H1 (cell line): ENCODE data around the gene C7orf57. TPM values are rescaled to one million over a fixed set of nuclear protein-coding genes. Genes with fewer than 3 reads are reported as not detected.

Experiments
- CTCF ChIA-PET: fragments of 300-600 bp; sonication (Branson Sonifier 250); formaldehyde crosslinking; loops from one replicate; lab custom pipeline; 2021; ENCODE audit not compliant: partially characterized antibody; lab: Charles Lee
- POLR2A ChIA-PET: fragments of 300-600 bp; sonication (Branson Sonifier 250); formaldehyde crosslinking; loops from one replicate; lab custom pipeline; 2021; ENCODE audit warnings: inconsistent platforms; ENCODE audit not compliant: partially characterized antibody; lab: Charles Lee
- DNase-seq, 2 experiments: peaks; one replicate each; pipeline versions ENCODE4 v3.0.0 to v3.0.0-alpha.2; 2010 to 2022; ENCODE audit warnings: low spot score in 2 of 2, low read depth in 1 of 2, mixed read lengths in 1 of 2
- FAIRE-seq: peaks from 2 replicates; lab custom pipeline; 2011; peaks lifted over from hg19 to GRCh38; lab: Jason Lieb, UNC
- H2AFZ ChIP-seq: 2 replicates; pipeline ENCODE4 v1.8.1; 2012; ENCODE audit warnings: low read length, inconsistent platforms
- H2AK5ac ChIP-seq: 2 replicates; pipeline ENCODE4 v1.6.1; 2013; ENCODE audit warnings: low read depth, low read length
- H2BK120ac ChIP-seq: replicated peaks from 2 replicates; pipeline ENCODE3; 2013; ENCODE audit warnings: low read depth, low read length, inconsistent platforms
- H2BK12ac ChIP-seq: 2 replicates; pipeline ENCODE4 v1.6.1; 2013; ENCODE audit warnings: low read depth, low read length
- H2BK15ac ChIP-seq: 2 replicates; pipeline ENCODE4 v1.6.1; 2013; ENCODE audit warnings: low read length
- H2BK20ac ChIP-seq: 2 replicates; pipeline ENCODE4 v1.6.1; 2013; ENCODE audit warnings: low read length
- H2BK5ac ChIP-seq: 2 replicates; pipeline ENCODE4 v1.6.1; 2013; ENCODE audit warnings: low read depth, low read length
- H3K14ac ChIP-seq: 2 replicates; pipeline ENCODE4 v1.6.1; 2013; ENCODE audit warnings: inconsistent platforms; ENCODE audit not compliant: insufficient read length
- H3K18ac ChIP-seq: 2 replicates; pipeline ENCODE4 v1.6.1; 2013; ENCODE audit warnings: low read length; ENCODE audit errors: extremely low read depth
- H3K23ac ChIP-seq: 2 replicates; pipeline ENCODE4 v1.6.1; 2013; ENCODE audit warnings: inconsistent platforms; ENCODE audit not compliant: insufficient read length
- H3K23me2 ChIP-seq: 2 replicates; pipeline ENCODE4 v1.6.1; 2013; ENCODE audit warnings: low read depth, low read length
- H3K27ac ChIP-seq: 2 replicates; pipeline ENCODE4 v1.6.1; 2011; ENCODE audit warnings: low read depth, low read length, inconsistent platforms
- H3K27me3 ChIP-seq, 4 experiments: replicated peaks in 1 of 4; 1 replicate in 1 of 4; 2 replicates in 3 of 4; pipeline versions ENCODE4 v1.6.1 to v1.8.1; 2011 to 2013; ENCODE audit warnings: low read length in 3 of 4, mild to moderate bottlenecking in 3 of 4, inconsistent platforms in 2 of 4, mixed read lengths in 2 of 4, moderate library complexity in 1 of 4; ENCODE audit not compliant: control insufficient read depth in 3 of 4, insufficient read depth in 3 of 4; ENCODE audit errors: extremely low read depth in 1 of 4
- H3K36me3 ChIP-seq, 4 experiments: 2 replicates each; pipeline versions ENCODE4 v1.6.1 to v1.8.1; 2011 to 2013; ENCODE audit warnings: mild to moderate bottlenecking in 4 of 4, low read length in 3 of 4, moderate library complexity in 2 of 4, control low read depth in 1 of 4, inconsistent platforms in 1 of 4; ENCODE audit not compliant: insufficient read depth in 4 of 4, control insufficient read depth in 2 of 4
- H3K4ac ChIP-seq: replicated peaks from 2 replicates; pipeline ENCODE3; 2013; ENCODE audit warnings: low read length, low read depth, mixed read lengths, inconsistent platforms; ENCODE audit not compliant: insufficient read length
- H3K4me1 ChIP-seq, 4 experiments: replicated peaks in 1 of 4; 1 replicate in 1 of 4; 2 replicates in 3 of 4; pipeline versions ENCODE4 v1.6.1 to v1.8.1; 2011 to 2013; ENCODE audit warnings: low read length in 3 of 4, inconsistent platforms in 2 of 4, mixed read lengths in 1 of 4; ENCODE audit not compliant: insufficient read depth in 4 of 4, control insufficient read depth in 3 of 4
- H3K4me2 ChIP-seq, 2 experiments: 2 replicates each; pipeline versions ENCODE4 v1.6.1 to v1.8.1; 2011 to 2013; ENCODE audit warnings: low read depth in 2 of 2, low read length in 2 of 2, control low read depth in 1 of 2, inconsistent platforms in 1 of 2, mild to moderate bottlenecking in 1 of 2; ENCODE audit not compliant: insufficient read depth in 1 of 2
- H3K4me3 ChIP-seq, 4 experiments: fragments of 200-600, 300-600 bp in 1 of 4; sonication (generic), shearing (Covaris generic), sonication (Bioruptor Twin) in 1 of 4; 2 replicates each; pipeline versions ENCODE4 v1.5.1 to v1.8.1; 2011 to 2016; ENCODE audit warnings: low read length in 4 of 4, low read depth in 3 of 4, control low read depth in 2 of 4, inconsistent platforms in 2 of 4, mild to moderate bottlenecking in 2 of 4, mixed read lengths in 1 of 4, moderate library complexity in 1 of 4; ENCODE audit not compliant: insufficient read depth in 2 of 4; ENCODE audit errors: extremely low read depth in 1 of 4
- H3K56ac ChIP-seq: replicated peaks from 2 replicates; pipeline ENCODE3; 2013; ENCODE audit warnings: low read depth, mild to moderate bottlenecking, mixed read lengths, low read length, inconsistent platforms; ENCODE audit not compliant: insufficient read length
- H3K79me1 ChIP-seq: 2 replicates; pipeline ENCODE4 v1.6.1; 2013; ENCODE audit warnings: low read depth, low read length, control low read depth
- H3K79me2 ChIP-seq, 2 experiments: 2 replicates each; pipeline versions ENCODE4 v1.6.1 to v1.8.1; 2012 to 2013; ENCODE audit warnings: low read length in 2 of 2, mild to moderate bottlenecking in 2 of 2, inconsistent platforms in 1 of 2; ENCODE audit not compliant: insufficient read depth in 2 of 2, control insufficient read depth in 1 of 2
- H3K9ac ChIP-seq, 4 experiments: replicated peaks in 1 of 4; 1 replicate in 1 of 4; 2 replicates in 3 of 4; pipeline versions ENCODE4 v1.6.1 to v1.8.1; 2011 to 2013; ENCODE audit warnings: low read depth in 3 of 4, low read length in 3 of 4, control low read depth in 2 of 4, mild to moderate bottlenecking in 2 of 4, moderate library complexity in 2 of 4, inconsistent platforms in 1 of 4; ENCODE audit errors: extremely low read depth in 1 of 4
- H3K9me3 ChIP-seq, 2 experiments: 2 replicates each; pipeline versions ENCODE4 v1.6.1 to v1.8.1; 2012 to 2013; ENCODE audit warnings: mild to moderate bottlenecking in 2 of 2, moderate library complexity in 2 of 2, control low read depth in 1 of 2, inconsistent platforms in 1 of 2, low read depth in 1 of 2, low read length in 1 of 2, mixed read lengths in 1 of 2; ENCODE audit not compliant: insufficient read depth in 2 of 2
- H4K20me1 ChIP-seq, 2 experiments: replicated peaks in 1 of 2; 2 replicates each; pipeline versions ENCODE3 to v1.8.1; 2011 to 2013; ENCODE audit warnings: inconsistent platforms in 2 of 2, low read length in 2 of 2, mild to moderate bottlenecking in 1 of 2; ENCODE audit not compliant: insufficient read depth in 2 of 2, control insufficient read depth in 1 of 2
- H4K5ac ChIP-seq: 2 replicates; pipeline ENCODE4 v1.6.1; 2013; ENCODE audit warnings: low read length, low read depth, mixed read lengths, inconsistent platforms; ENCODE audit not compliant: insufficient read length
- H4K8ac ChIP-seq: 2 replicates; pipeline ENCODE4 v1.8.0; 2013; ENCODE audit warnings: mild to moderate bottlenecking, moderate library complexity, low read length, inconsistent platforms; ENCODE audit not compliant: insufficient read depth; ENCODE audit errors: extremely low read depth
- H4K91ac ChIP-seq: replicated peaks from 2 replicates; pipeline ENCODE3; 2013; ENCODE audit warnings: low read length, mixed read lengths, inconsistent platforms; ENCODE audit not compliant: insufficient read length
- BACH1 ChIP-seq: IDR thresholded peaks from 2 replicates; pipeline ENCODE4 v1.6.1; 2012; ENCODE audit warnings: low read length, improper control_type of control experiment
- CBX5 ChIP-seq: fragments of 300-800, 300-1000 bp; sonication (generic); IDR thresholded peaks from 2 replicates; pipeline ENCODE4 v1.7.1; 2016; ENCODE audit warnings: antibody characterized with exemption, low read length, low read depth
- CREB1 ChIP-seq: IDR thresholded peaks from 2 replicates; pipeline ENCODE4 v1.6.1; 2012; ENCODE audit warnings: inconsistent platforms
- CTCF ChIP-seq, 3 experiments: IDR thresholded peaks; 1 replicate in 2 of 3; 2 replicates in 1 of 3; pipeline versions ENCODE4 v1.5.1 to v1.6.1; 2011; ENCODE audit warnings: low read length in 3 of 3, mild to moderate bottlenecking in 3 of 3, inconsistent platforms in 2 of 3, low read depth in 1 of 3, moderate library complexity in 1 of 3; ENCODE audit not compliant: insufficient read depth in 1 of 3; ENCODE audit errors: control extremely low read depth in 1 of 3
- E2F6 ChIP-seq: IDR thresholded peaks from 2 replicates; pipeline ENCODE4 v1.6.1; 2012; ENCODE audit warnings: inconsistent platforms
- GTF2F1 ChIP-seq: IDR thresholded peaks from 2 replicates; pipeline ENCODE4 v1.6.1; 2012; ENCODE audit warnings: low read depth, low read length, improper control_type of control experiment, borderline replicate concordance
- POLR2A ChIP-seq, 2 experiments: IDR thresholded peaks; 1 replicate in 1 of 2; 2 replicates in 1 of 2; pipeline ENCODE4 v1.6.1; 2011; ENCODE audit warnings: low read depth in 2 of 2, low read length in 2 of 2, mild to moderate bottlenecking in 2 of 2; ENCODE audit errors: control extremely low read depth in 1 of 2
- POU5F1 ChIP-seq: IDR thresholded peaks from 2 replicates; pipeline ENCODE4 v1.6.1; 2011; ENCODE audit warnings: low read depth, mild to moderate bottlenecking, low read length, moderate library complexity
- RBBP5 ChIP-seq: IDR thresholded peaks from 2 replicates; pipeline ENCODE4 v1.7.1; 2012; ENCODE audit warnings: low read depth, mild to moderate bottlenecking, inconsistent platforms, low read length, moderate library complexity, borderline replicate concordance
- SP4 ChIP-seq: IDR thresholded peaks from 2 replicates; pipeline ENCODE4 v1.6.1; 2012; ENCODE audit warnings: low read length, inconsistent platforms
- TCF12 ChIP-seq: IDR thresholded peaks from 2 replicates; pipeline ENCODE4 v1.6.1; 2011; ENCODE audit warnings: low read depth, mild to moderate bottlenecking, low read length
- ZNF274 ChIP-seq: IDR thresholded peaks from 2 replicates; pipeline ENCODE4 v1.7.0; 2012; ENCODE audit warnings: low read length, borderline replicate concordance; ENCODE audit errors: extremely low read depth
- WGBS, 2 experiments: shearing (Covaris generic) in 1 of 2; methylation state at CpG; one replicate each; pipeline versions ENCODE4 v1.1.6 to v1.1.7; 2013 to 2015; ENCODE audit warnings: low lambda C conversion rate in 2 of 2, mixed read lengths in 2 of 2, inconsistent platforms in 1 of 2, low coverage in 1 of 2, missing lambda C conversion rate in 1 of 2; ENCODE audit not compliant: insufficient replicate concordance in 2 of 2, insufficient coverage in 1 of 2, insufficient read length in 1 of 2; ENCODE audit errors: extremely low coverage in 1 of 2, missing lambda C conversion rate in 1 of 2; 5-methylcytosine and 5-hydroxymethylcytosine counted together
- polyA plus RNA-seq, 7 experiments: library from polyadenylated mRNA; depleted of rRNA in 3 of 7; stranded (reverse) in 5 of 7; unstranded in 2 of 7; fragments of >200 nt in 5 of 7; fragments of 200-250 nt in 2 of 7; gene quantifications; 1 replicate in 5 of 7; 2 replicates in 1 of 7; 4 replicates in 1 of 7; pipeline versions ENCODE4 v1.2.1 to v1.2.3, GENCODE V29; 2011 to 2013; ENCODE audit warnings: missing spikeins in 2 of 7, mixed read lengths in 2 of 7
- total RNA-seq: library from RNA; stranded (reverse); fragmentation: NEBNext Ultra II Directional; extraction: Animal tissue kit (Norgen Biotek cat#: 25700); gene quantifications from 2 replicates; pipeline ENCODE4 v1.2.1, GENCODE V29; 2021

C7orf57 gene
- total and polyA plus RNA-seq, 2 of the 8 experiments (the other 6 are each of a cell fraction or from before 2014, with no cell fraction given): 0.08 to 0.56 TPM

- no peak overlapping the region for H3K56ac ChIP-seq
- no peaks in the 10 kb centered on the region for H3K9me3 ChIP-seq
- WGBS, 2 experiments: 51% methylated on average over 3 of the region's 3 CpGs; no CpG with 5 or more reads in 1 of the 2 experiments
- POLR2A ChIA-PET: interaction anchor here (1.2 to 2.6 kb wide), 2 partner anchors 28 to 46 kb away, joined by 3 to 14 read pairs; partner anchors contain the start of gene UPP1
- no peak for DNase-seq
- peaks cover 5% of the 10 kb centered on the region; the same call in 1 of the 2 replicates for H3K23me2 ChIP-seq
- peak overlapping the region; percentile 53; the same call in 1 of the 2 replicates for H2AFZ ChIP-seq
- no peaks in the 10 kb centered on the region for H3K36me3 ChIP-seq
- 0 out of 2 replicates have a peak overlapping the region, but pooled peaks have one; percentile 77 for H2BK20ac ChIP-seq
- H3K4me1 ChIP-seq: peaks cover 5 to 26% (median 12%) of the 10 kb centered on the region in 4 experiments; a peak in 6 of 7 replicates
- no peak overlapping the region for H4K8ac ChIP-seq
- no peak overlapping the region for H2BK5ac ChIP-seq
- H4K20me1 ChIP-seq: no peaks in the 10 kb centered on the region
- no peak overlapping the region for H3K14ac ChIP-seq
- CTCF ChIA-PET: interaction anchor here (1.4 kb wide), 1 partner anchor 52 kb away, joined by 3 read pairs; no protein-coding TSS in a partner anchor
- no peak overlapping the region for H2BK15ac ChIP-seq
- no peak overlapping the region for H3K4ac ChIP-seq
- H4K5ac ChIP-seq: no peak overlapping the region
- no peaks in the 10 kb centered on the region for H3K79me1 ChIP-seq
- no peak overlapping the region for H3K18ac ChIP-seq
- H2BK12ac ChIP-seq: peak overlapping the region; percentile 84; the same call in 1 of the 2 replicates
- H3K27ac ChIP-seq: no peak overlapping the region
- no peaks in the 10 kb centered on the region for H3K79me2 ChIP-seq
- H3K23ac ChIP-seq: no peak overlapping the region
- H4K91ac ChIP-seq: no peak overlapping the region
- H2AK5ac ChIP-seq: no peak overlapping the region
- H3K9ac ChIP-seq: no peak overlapping the region
- H3K4me3 ChIP-seq: no peak overlapping the region
- H2BK120ac ChIP-seq: no peak overlapping the region
- no peaks in the 10 kb centered on the region for H3K27me3 ChIP-seq
- no peak overlapping the region for H3K4me2 ChIP-seq
- FAIRE-seq: no peak
- TF ChIP-seq POLR2A (IDR thresholded peaks at IDR 0.05; ENCODE audit: control extremely low read depth in 1 of 2, low read depth in 2 of 2, low read length in 2 of 2): no peak
- TF ChIP-seq SP4: no peak
- TF ChIP-seq TCF12: no peak
- TF ChIP-seq BACH1: no peak
- TF ChIP-seq ZNF274: no peak
- no peak for TF ChIP-seq POU5F1
- TF ChIP-seq RBBP5: no peak
- TF ChIP-seq GTF2F1: no peak
- no peak for TF ChIP-seq CREB1
- TF ChIP-seq E2F6: no peak
- TF ChIP-seq CTCF (IDR thresholded peaks at IDR 0.05; ENCODE audit: control extremely low read depth in 1 of 3, insufficient read depth in 1 of 3, low read depth in 1 of 3, low read length in 3 of 3): no peak
- no peak for TF ChIP-seq CBX5
These were observed 7.3 kb downstream of the C7orf57 start for GRCh38 chr7:48042636-48043035.
